Tibial nerve (tissue), 4 donors: ENCODE results near the gene NUDC.

Source experiments
- EP300 ChIP-seq, 2 donors: sonication (generic); formaldehyde crosslinking; IDR thresholded peaks; one replicate each; pipeline ENCODE4 v1.6.1; 2017; ENCODE audit warnings: antibody characterized with exemption in 2 of 2, mild to moderate bottlenecking in 1 of 2
- TF ChIP-seq, protein P1 (sequence below), 5 experiments: fragments of 200-600 bp in 3 of 5; fragments of 450-650 bp in 2 of 5; sonication (generic) in 3 of 5; IDR thresholded peaks; one replicate each; pipeline ENCODE4 v1.5.1; 2016 to 2019; ENCODE audit warnings: antibody characterized with exemption in 5 of 5, mild to moderate bottlenecking in 3 of 5, moderate library complexity in 2 of 5

- TF ChIP-seq, protein P1, sequence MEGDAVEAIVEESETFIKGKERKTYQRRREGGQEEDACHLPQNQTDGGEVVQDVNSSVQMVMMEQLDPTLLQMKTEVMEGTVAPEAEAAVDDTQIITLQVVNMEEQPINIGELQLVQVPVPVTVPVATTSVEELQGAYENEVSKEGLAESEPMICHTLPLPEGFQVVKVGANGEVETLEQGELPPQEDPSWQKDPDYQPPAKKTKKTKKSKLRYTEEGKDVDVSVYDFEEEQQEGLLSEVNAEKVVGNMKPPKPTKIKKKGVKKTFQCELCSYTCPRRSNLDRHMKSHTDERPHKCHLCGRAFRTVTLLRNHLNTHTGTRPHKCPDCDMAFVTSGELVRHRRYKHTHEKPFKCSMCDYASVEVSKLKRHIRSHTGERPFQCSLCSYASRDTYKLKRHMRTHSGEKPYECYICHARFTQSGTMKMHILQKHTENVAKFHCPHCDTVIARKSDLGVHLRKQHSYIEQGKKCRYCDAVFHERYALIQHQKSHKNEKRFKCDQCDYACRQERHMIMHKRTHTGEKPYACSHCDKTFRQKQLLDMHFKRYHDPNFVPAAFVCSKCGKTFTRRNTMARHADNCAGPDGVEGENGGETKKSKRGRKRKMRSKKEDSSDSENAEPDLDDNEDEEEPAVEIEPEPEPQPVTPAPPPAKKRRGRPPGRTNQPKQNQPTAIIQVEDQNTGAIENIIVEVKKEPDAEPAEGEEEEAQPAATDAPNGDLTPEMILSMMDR (IDR thresholded peaks at IDR 0.05) = no peak
- no peak for TF ChIP-seq EP300 (IDR thresholded peaks at IDR 0.05)
These were observed 410 bp upstream of the NUDC start for GRCh38 chr1:26921126-26921539.
